Osteocyte (in vitro differentiated cells): Measurements from ENCODE around the gene EFR3B. TPM values are rescaled to one million over a fixed set of nuclear protein-coding genes. Genes with fewer than 3 reads are reported as not detected.

ENCODE experiments used
- DNase-seq: peaks from one replicate; pipeline ENCODE4 v3.0.0; 2021; ENCODE audit warnings: mixed read lengths; ENCODE audit not compliant: unreplicated experiment; ENCODE audit errors: extremely low spot score
- H3K27ac Mint-ChIP-seq: one replicate; pipeline ENCODE4 v1.8.0; 2021; ENCODE audit warnings: mild to moderate bottlenecking, mixed read lengths; ENCODE audit not compliant: unreplicated experiment
- H3K27me3 Mint-ChIP-seq: one replicate; pipeline ENCODE4 v1.8.0; 2021; ENCODE audit warnings: mixed read lengths; ENCODE audit not compliant: unreplicated experiment
- H3K36me3 Mint-ChIP-seq: one replicate; pipeline ENCODE4 v1.8.0; 2021; ENCODE audit warnings: mixed read lengths; ENCODE audit not compliant: unreplicated experiment
- H3K4me1 Mint-ChIP-seq: one replicate; pipeline ENCODE4 v1.8.0; 2021; ENCODE audit warnings: mixed read lengths; ENCODE audit not compliant: unreplicated experiment
- H3K4me3 Mint-ChIP-seq: one replicate; pipeline ENCODE4 v1.8.0; 2021; ENCODE audit warnings: mild to moderate bottlenecking, moderate library complexity, mixed read lengths; ENCODE audit not compliant: unreplicated experiment
- H3K9me3 Mint-ChIP-seq: one replicate; pipeline ENCODE4 v1.8.0; 2021; ENCODE audit warnings: mixed read lengths; ENCODE audit not compliant: unreplicated experiment
- CTCF ChIP-seq: fragments of 200-600 bp; sonication (generic); IDR thresholded peaks from 2 replicates; pipeline ENCODE4 v1.5.0; 2021; ENCODE audit warnings: antibody characterized with exemption, mild to moderate bottlenecking, moderate library complexity
- total RNA-seq: library from RNA; stranded (reverse); gene quantifications from 2 replicates; pipeline ENCODE4 v1.2.1, GENCODE V29; 2021

Gene EFR3B
- total RNA-seq, 1 donor from 2014 or later = 1.3 TPM

GRCh38 chr2:25076749-25077148 is 34.9 kb downstream of the EFR3B start:
- Mint-ChIP-seq H3K4me1 (peaks cover 36% of the 10 kb centered on the region), H3K27me3 (peaks cover 2% of the 10 kb centered on the region), H3K27ac (no peak overlapping the region), H3K9me3 (no peaks in the 10 kb centered on the region), H3K36me3 (no peaks in the 10 kb centered on the region), H3K4me3 (no peak overlapping the region)
- no peak for TF ChIP-seq CTCF
- no peak for DNase-seq

- Mint-ChIP-seq H3K4me1 (peaks cover 33% of the 10 kb centered on the region), H3K36me3 (no peaks in the 10 kb centered on the region), H3K4me3 (no peak overlapping the region), H3K27me3 (peaks cover 2% of the 10 kb centered on the region), H3K9me3 (no peaks in the 10 kb centered on the region), H3K27ac (peak overlapping the region; percentile 21)
- no peak for DNase-seq
- TF ChIP-seq CTCF = no peak
Observed at GRCh38 chr2:25077789-25078169, 35.9 kb downstream of the EFR3B start.

DNA sequence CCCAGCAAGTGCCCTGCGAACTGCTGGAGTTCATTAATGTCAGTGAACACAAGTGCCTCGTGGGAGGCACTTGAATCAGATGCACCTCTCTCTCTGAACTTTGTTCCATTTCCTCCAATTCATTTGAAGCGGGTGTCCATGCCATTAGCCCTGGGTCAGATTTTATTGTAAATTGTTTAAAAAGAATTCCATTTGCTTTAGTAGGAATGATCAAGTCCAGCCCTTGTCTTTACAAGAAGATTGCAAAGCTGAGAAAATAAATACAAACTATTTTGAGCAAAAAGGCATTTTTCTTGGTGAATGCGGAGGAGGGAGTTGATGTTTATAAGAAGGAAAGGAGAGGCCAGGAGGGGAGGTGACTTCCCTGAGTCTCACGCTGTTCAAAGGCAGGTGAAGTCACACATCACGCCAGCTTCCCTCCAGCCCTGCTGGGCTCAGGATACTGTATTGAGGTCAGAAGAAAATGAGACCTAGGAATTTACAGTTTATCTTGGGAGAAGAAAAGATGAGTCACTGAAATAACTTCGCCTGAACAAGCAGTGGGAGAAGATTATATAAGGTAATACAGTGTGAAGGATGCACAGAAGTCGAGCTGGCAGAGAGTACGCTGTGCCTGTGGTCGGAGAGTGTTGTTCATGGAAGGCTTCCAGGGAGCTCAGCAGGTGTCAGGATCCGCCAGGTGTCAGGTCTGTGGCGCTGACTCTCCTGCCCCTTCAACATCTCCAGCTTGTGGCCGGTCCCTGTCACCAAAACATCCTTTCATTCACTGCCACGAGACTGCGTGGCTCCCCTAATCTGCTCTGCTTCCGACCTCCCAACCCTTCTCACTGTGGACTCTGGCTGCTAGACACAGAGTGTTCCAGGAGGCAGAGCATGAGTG is 36.5 kb downstream of the EFR3B start:
- Mint-ChIP-seq H3K27me3 (peaks cover 2% of the 10 kb centered on the region), H3K9me3 (no peaks in the 10 kb centered on the region), H3K27ac (peak overlapping the region; percentile 21), H3K36me3 (no peaks in the 10 kb centered on the region), H3K4me3 (peak overlapping the region; percentile 23), H3K4me1 (peaks cover 30% of the 10 kb centered on the region)
- DNase-seq = no peak
- TF ChIP-seq CTCF = no peak

DNA sequence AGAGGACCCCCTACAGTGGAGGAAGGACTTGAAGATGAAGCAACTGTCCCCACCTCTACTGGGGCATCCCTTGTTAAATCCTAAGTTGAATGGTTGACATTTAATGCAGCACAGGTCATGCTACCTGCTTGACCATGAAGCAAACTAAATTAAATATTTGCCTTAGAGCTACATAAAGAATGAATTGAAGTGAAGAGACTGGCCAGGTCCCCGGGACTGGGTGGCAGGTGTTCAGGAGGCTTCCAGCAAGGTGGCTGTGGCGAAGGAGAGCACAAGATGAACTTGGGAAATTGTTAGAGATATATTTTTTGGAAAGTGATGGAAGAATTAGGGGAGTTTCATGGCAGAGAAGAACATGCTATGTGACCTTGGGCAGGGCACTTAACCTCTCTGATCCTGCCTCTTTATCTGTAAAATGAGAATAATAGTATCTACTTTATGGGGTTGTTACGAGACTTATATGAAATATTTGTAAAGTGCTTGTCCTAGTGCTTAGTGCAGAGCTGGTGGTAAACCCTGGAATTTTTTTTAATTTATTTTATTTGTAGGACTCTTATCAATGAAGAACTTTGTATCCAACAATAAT is 37.3 kb downstream of the EFR3B start:
- H3K9me3 Mint-ChIP-seq = no peaks in the 10 kb centered on the region
- H3K4me1 Mint-ChIP-seq = peaks cover 30% of the 10 kb centered on the region
- DNase-seq = no peak
- no peak overlapping the region for H3K27ac Mint-ChIP-seq
- TF ChIP-seq CTCF = no peak
- no peak overlapping the region for H3K4me3 Mint-ChIP-seq
- peaks cover 2% of the 10 kb centered on the region for H3K27me3 Mint-ChIP-seq
- H3K36me3 Mint-ChIP-seq = no peaks in the 10 kb centered on the region

DNA sequence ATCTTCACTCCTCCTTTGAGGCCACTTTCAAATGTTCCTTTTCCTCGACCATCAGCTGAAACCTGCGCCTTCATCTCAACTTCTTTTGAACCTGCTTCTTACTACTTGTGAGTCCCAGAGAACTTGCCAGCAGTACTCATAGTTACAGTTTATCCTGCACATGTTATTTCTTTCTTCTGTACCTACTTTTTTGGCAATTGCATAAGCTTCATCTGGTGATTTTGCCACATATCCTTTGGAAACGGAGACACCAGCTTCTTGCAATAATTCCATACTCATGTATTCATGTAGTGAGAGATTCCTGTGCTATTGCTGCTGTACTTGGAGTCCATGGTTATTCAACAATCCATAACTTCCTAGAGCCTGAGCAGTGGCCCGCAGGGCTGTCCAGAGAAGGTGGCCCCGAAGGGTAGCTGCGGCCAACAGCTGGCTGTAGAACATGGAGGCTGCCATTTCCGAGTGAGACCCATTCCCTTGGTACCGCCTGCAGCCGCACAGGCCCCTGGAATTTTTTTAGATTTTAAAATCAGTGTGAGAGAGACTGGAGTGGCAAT is 39.4 kb downstream of the EFR3B start:
- no peak overlapping the region for H3K27ac Mint-ChIP-seq
- H3K9me3 Mint-ChIP-seq = no peaks in the 10 kb centered on the region
- H3K4me1 Mint-ChIP-seq = peaks cover 23% of the 10 kb centered on the region
- H3K36me3 Mint-ChIP-seq = no peaks in the 10 kb centered on the region
- H3K4me3 Mint-ChIP-seq = no peak overlapping the region
- DNase-seq = no peak
- H3K27me3 Mint-ChIP-seq = peaks cover 2% of the 10 kb centered on the region
- no peak for TF ChIP-seq CTCF
